GM12878 (cell line): ENCODE measurements around the gene NIPAL4. TPM values are rescaled to one million over a fixed set of nuclear protein-coding genes. Genes with fewer than 3 reads are reported as not detected.

ENCODE experiments used
- BACH1 ChIP-seq: fragments of 450-650 bp; IDR thresholded peaks from 2 replicates; pipeline ENCODE4 v1.6.1; 2017; ENCODE audit warnings: mild to moderate bottlenecking, borderline replicate concordance
- CEBPB ChIP-seq, 2 experiments: fragments of 150-350 bp in 1 of 2; IDR thresholded peaks; 2 replicates each; pipeline ENCODE4 v1.6.1; 2012 to 2014; ENCODE audit warnings: low read depth in 2 of 2, low read length in 2 of 2, borderline replicate concordance in 1 of 2, inconsistent platforms in 1 of 2
- CHD4 ChIP-seq: fragments of 200-600 bp; sonication (generic); IDR thresholded peaks from 2 replicates; pipeline ENCODE4 v1.6.1; 2016; ENCODE audit warnings: mild to moderate bottlenecking
- CREM ChIP-seq: IDR thresholded peaks from 2 replicates; pipeline ENCODE4 v1.6.1; 2014; ENCODE audit warnings: antibody characterized with exemption, low read depth
- FOXK2 ChIP-seq: fragments of 450-650 bp; IDR thresholded peaks from 2 replicates; pipeline ENCODE4 v1.6.1; 2017; ENCODE audit warnings: mild to moderate bottlenecking, moderate library complexity
- HDAC2 ChIP-seq: fragments of 200-600 bp; sonication (generic); IDR thresholded peaks from 2 replicates; pipeline ENCODE4 v1.6.1; 2017
- HDGF ChIP-seq: fragments of 450-650 bp; IDR thresholded peaks from 2 replicates; pipeline ENCODE4 v1.6.1; 2016; ENCODE audit warnings: antibody characterized with exemption
- JUND ChIP-seq: IDR thresholded peaks from 2 replicates; pipeline ENCODE4 v1.6.1; 2012; ENCODE audit warnings: low read depth, mild to moderate bottlenecking, low read length, improper control_type of control experiment, moderate library complexity
- LARP7 ChIP-seq: fragments of 450-650 bp; IDR thresholded peaks from 2 replicates; pipeline ENCODE4 v1.6.1; 2017; ENCODE audit warnings: mild to moderate bottlenecking
- MEF2B ChIP-seq: fragments of 450-650 bp; IDR thresholded peaks from 2 replicates; pipeline ENCODE4 v1.6.1; 2018; ENCODE audit warnings: mild to moderate bottlenecking, moderate library complexity; ENCODE audit not compliant: partially characterized antibody, poor library complexity, severe bottlenecking
- MTA2 ChIP-seq: fragments of 450-650 bp; IDR thresholded peaks from 2 replicates; pipeline ENCODE4 v1.6.1; 2016; ENCODE audit warnings: low read depth, mild to moderate bottlenecking, moderate library complexity
- NFIC ChIP-seq: IDR thresholded peaks from 2 replicates; pipeline ENCODE4 v1.6.1; 2012; ENCODE audit warnings: low read depth, mild to moderate bottlenecking, inconsistent platforms, low read length, moderate library complexity
- RCOR1 ChIP-seq: conservative IDR thresholded peaks from 2 replicates; pipeline ENCODE4 v1.6.1; 2012; ENCODE audit warnings: low read depth, low read length, improper control_type of control experiment
- RUNX3 ChIP-seq: IDR thresholded peaks from 2 replicates; pipeline ENCODE4 v1.6.1; 2012; ENCODE audit warnings: low read length, inconsistent platforms
- SMC3 ChIP-seq: IDR thresholded peaks from 2 replicates; pipeline ENCODE4 v1.6.1; 2011; ENCODE audit warnings: low read length, improper control_type of control experiment, borderline replicate concordance
- TCF12 ChIP-seq: IDR thresholded peaks from 2 replicates; pipeline ENCODE4 v1.6.1; 2011; ENCODE audit warnings: low read depth, mild to moderate bottlenecking, low read length
- ZNF384 ChIP-seq: IDR thresholded peaks from 2 replicates; pipeline ENCODE4 v1.6.1; 2012; ENCODE audit warnings: low read depth, mild to moderate bottlenecking, low read length, improper control_type of control experiment, borderline replicate concordance
- ZZZ3 ChIP-seq: IDR thresholded peaks from 2 replicates; pipeline ENCODE4 v1.6.1; 2011; ENCODE audit warnings: low read depth; ENCODE audit not compliant: control insufficient read depth, insufficient read length
- polyA plus RNA-seq, 11 experiments: library from polyadenylated mRNA; depleted of rRNA in 4 of 11; unstranded in 6 of 11; stranded (reverse) in 5 of 11; fragments of >200 nt; fragmentation: Nextera tagmentation in 4 of 11; fragmentation: Illumina TruSeq in 1 of 11; extraction: Ambion mirVana in 4 of 11; extraction: Trizol in 1 of 11; gene quantifications; 1 replicate in 1 of 11; 2 replicates in 10 of 11; pipeline versions ENCODE4 v1.2.1 to v1.2.3, GENCODE V29; 2011 to 2016; ENCODE audit warnings: inconsistent platforms in 2 of 11, missing spikeins in 2 of 11, low read depth in 1 of 11
- total RNA-seq, 4 experiments: library from RNA; depleted of rRNA in 3 of 4; stranded (reverse); fragments of >200 nt in 3 of 4; fragmentation: Illumina TruSeq in 1 of 4; extraction: Trizol in 1 of 4; gene quantifications; 2 replicates each; pipeline versions ENCODE4 v1.2.1 to v1.2.3, GENCODE V29; 2013 to 2021
- TF ChIP-seq, protein P1 (sequence below): fragments of 450-650 bp; IDR thresholded peaks from 2 replicates; pipeline ENCODE4 v1.6.1; 2017; ENCODE audit warnings: borderline replicate concordance
- TF ChIP-seq, protein P2 (sequence below): IDR thresholded peaks from 2 replicates; pipeline ENCODE4 v1.6.1; 2012; ENCODE audit warnings: low read depth, low read length, improper control_type of control experiment
- TF ChIP-seq, protein P3 (sequence below): fragments of 450-650 bp; IDR thresholded peaks from 2 replicates; pipeline ENCODE4 v1.6.1; 2017; ENCODE audit warnings: mild to moderate bottlenecking, low read depth, inconsistent platforms; ENCODE audit not compliant: poor library complexity, severe bottlenecking
- TF ChIP-seq, protein P4 (sequence below): IDR thresholded peaks from 2 replicates; pipeline ENCODE4 v1.6.1; 2012; ENCODE audit warnings: low read depth, low read length, improper control_type of control experiment

NIPAL4 gene
- total and polyA plus RNA-seq, 10 of the 15 experiments (the other 5 are each of a cell fraction or from before 2014, with no cell fraction given): 0.11 to 15.5 (median 5.9) TPM

DNA sequence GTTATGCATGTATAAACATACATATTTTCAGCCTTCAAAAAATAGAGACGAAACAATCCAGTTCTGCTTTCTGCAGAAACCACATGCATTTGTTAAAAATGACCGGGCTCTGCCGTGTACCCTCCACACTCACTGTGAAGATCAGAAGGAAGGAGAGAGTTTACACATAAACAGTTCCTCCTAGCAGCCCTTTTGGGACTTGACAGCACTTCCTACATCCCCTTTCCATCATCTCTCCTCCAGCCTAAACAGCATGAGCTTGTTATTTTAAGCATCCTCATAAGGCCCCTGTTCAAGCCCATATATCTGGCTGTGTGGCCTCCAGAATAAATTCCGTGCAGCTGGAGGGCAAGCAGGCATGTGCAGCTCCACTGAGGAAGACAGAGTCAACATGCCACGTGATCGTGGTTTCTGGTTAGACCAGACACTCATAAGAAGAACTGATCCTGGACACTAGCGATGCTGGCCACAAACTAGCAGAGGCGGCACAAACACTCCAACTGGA, 42.2 kb downstream of the NIPAL4 start (continued):
- TF ChIP-seq, protein P1, sequence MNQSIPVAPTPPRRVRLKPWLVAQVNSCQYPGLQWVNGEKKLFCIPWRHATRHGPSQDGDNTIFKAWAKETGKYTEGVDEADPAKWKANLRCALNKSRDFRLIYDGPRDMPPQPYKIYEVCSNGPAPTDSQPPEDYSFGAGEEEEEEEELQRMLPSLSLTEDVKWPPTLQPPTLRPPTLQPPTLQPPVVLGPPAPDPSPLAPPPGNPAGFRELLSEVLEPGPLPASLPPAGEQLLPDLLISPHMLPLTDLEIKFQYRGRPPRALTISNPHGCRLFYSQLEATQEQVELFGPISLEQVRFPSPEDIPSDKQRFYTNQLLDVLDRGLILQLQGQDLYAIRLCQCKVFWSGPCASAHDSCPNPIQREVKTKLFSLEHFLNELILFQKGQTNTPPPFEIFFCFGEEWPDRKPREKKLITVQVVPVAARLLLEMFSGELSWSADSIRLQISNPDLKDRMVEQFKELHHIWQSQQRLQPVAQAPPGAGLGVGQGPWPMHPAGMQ: no peak
- TF ChIP-seq MTA2: peak; percentile 71
- no peak for TF ChIP-seq HDGF
- TF ChIP-seq FOXK2: no peak; the same call in 1 of the 2 replicates
- TF ChIP-seq, protein P2, sequence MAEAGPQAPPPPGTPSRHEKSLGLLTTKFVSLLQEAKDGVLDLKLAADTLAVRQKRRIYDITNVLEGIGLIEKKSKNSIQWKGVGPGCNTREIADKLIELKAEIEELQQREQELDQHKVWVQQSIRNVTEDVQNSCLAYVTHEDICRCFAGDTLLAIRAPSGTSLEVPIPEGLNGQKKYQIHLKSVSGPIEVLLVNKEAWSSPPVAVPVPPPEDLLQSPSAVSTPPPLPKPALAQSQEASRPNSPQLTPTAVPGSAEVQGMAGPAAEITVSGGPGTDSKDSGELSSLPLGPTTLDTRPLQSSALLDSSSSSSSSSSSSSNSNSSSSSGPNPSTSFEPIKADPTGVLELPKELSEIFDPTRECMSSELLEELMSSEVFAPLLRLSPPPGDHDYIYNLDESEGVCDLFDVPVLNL: no peak
- peak; percentile 93 for TF ChIP-seq NFIC
- TF ChIP-seq, protein P3, sequence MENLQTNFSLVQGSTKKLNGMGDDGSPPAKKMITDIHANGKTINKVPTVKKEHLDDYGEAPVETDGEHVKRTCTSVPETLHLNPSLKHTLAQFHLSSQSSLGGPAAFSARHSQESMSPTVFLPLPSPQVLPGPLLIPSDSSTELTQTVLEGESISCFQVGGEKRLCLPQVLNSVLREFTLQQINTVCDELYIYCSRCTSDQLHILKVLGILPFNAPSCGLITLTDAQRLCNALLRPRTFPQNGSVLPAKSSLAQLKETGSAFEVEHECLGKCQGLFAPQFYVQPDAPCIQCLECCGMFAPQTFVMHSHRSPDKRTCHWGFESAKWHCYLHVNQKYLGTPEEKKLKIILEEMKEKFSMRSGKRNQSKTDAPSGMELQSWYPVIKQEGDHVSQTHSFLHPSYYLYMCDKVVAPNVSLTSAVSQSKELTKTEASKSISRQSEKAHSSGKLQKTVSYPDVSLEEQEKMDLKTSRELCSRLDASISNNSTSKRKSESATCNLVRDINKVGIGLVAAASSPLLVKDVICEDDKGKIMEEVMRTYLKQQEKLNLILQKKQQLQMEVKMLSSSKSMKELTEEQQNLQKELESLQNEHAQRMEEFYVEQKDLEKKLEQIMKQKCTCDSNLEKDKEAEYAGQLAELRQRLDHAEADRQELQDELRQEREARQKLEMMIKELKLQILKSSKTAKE: peak; percentile 69
- TF ChIP-seq CREM: peak; percentile 72
- no peak for TF ChIP-seq ZZZ3
- no peak for TF ChIP-seq CHD4
- no peak for TF ChIP-seq RCOR1
- peak; percentile 64; the same call in 1 of the 2 replicates for TF ChIP-seq TCF12
- peak; percentile 91 for TF ChIP-seq RUNX3
- TF ChIP-seq JUND: no peak
- TF ChIP-seq, protein P4, sequence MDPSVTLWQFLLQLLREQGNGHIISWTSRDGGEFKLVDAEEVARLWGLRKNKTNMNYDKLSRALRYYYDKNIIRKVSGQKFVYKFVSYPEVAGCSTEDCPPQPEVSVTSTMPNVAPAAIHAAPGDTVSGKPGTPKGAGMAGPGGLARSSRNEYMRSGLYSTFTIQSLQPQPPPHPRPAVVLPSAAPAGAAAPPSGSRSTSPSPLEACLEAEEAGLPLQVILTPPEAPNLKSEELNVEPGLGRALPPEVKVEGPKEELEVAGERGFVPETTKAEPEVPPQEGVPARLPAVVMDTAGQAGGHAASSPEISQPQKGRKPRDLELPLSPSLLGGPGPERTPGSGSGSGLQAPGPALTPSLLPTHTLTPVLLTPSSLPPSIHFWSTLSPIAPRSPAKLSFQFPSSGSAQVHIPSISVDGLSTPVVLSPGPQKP: no peak
- no peak; the same call in 1 of the 2 replicates for TF ChIP-seq SMC3
- peak; percentile 70 for TF ChIP-seq MEF2B
- TF ChIP-seq HDAC2: no peak
- no peak for TF ChIP-seq ZNF384
- TF ChIP-seq LARP7: no peak
- peak; percentile 20; the same call in 1 of the 2 replicates for TF ChIP-seq BACH1
- TF ChIP-seq CEBPB (IDR thresholded peaks at IDR 0.05; ENCODE audit: borderline replicate concordance in 1 of 2, low read depth in 2 of 2, low read length in 2 of 2): no peak
